IMR-90 (cell line): ENCODE results near the gene FASLG. TPM values are rescaled to one million over a fixed set of nuclear protein-coding genes. Genes with fewer than 3 reads are reported as not detected.

Experiments
- ATAC-seq: fragments of 200-7000 bp; cut with Tn5 transposase; 2 replicates; pipeline ENCODE4 v1.9.1; 2020; ENCODE audit warnings: low read depth, mild to moderate bottlenecking, moderate library complexity
- BruUV-seq: library from RNA; stranded (reverse); fragments of 400-500 nt; replicated peaks from 2 replicates; lab custom pipeline; 2021; lab: Mats Ljungman, UMichigan
- CTCF ChIA-PET: fragments of 300-600 bp; formaldehyde crosslinking; extraction: SDS; loops from one replicate; lab custom pipeline; 2021; ENCODE audit warnings: antibody characterized with exemption; lab: Yijun Ruan, JAX
- POLR2A ChIA-PET: fragments of 300-600 bp; sonication (Branson Sonifier 250); formaldehyde crosslinking; loops from one replicate; lab custom pipeline; 2022; ENCODE audit warnings: antibody characterized with exemption; ENCODE audit not compliant: unreplicated experiment; lab: Charles Lee
- DNase-seq: peaks from one replicate; pipeline ENCODE4 v3.0.0; 2013
- H2AFZ ChIP-seq: replicated peaks from 2 replicates; pipeline ENCODE3; 2013; ENCODE audit warnings: low read length, mild to moderate bottlenecking; ENCODE audit not compliant: poor library complexity
- H2AK5ac ChIP-seq: 2 replicates; pipeline ENCODE4 v1.6.1; 2013; ENCODE audit warnings: low read depth, low read length, inconsistent platforms
- H2AK9ac ChIP-seq: replicated peaks from 2 replicates; pipeline ENCODE3; 2013; ENCODE audit warnings: mild to moderate bottlenecking, low read depth, low read length, moderate library complexity; ENCODE audit not compliant: poor library complexity
- H2BK120ac ChIP-seq: 2 replicates; pipeline ENCODE4 v1.6.1; 2013; ENCODE audit warnings: low read depth, low read length, inconsistent platforms
- H2BK15ac ChIP-seq: 3 replicates; pipeline ENCODE4 v1.6.1; 2013; ENCODE audit warnings: low read depth, low read length, inconsistent platforms
- H2BK20ac ChIP-seq: 2 replicates; pipeline ENCODE4 v1.6.1; 2013; ENCODE audit warnings: low read depth, mild to moderate bottlenecking, inconsistent platforms, low read length, moderate library complexity
- H2BK5ac ChIP-seq: 2 replicates; pipeline ENCODE4 v1.6.1; 2013; ENCODE audit warnings: mild to moderate bottlenecking, low read depth, low read length, inconsistent platforms; ENCODE audit not compliant: poor library complexity, severe bottlenecking
- H3K14ac ChIP-seq: replicated peaks from 2 replicates; pipeline ENCODE4 v1.6.1; 2013; ENCODE audit warnings: low read depth, low read length, inconsistent platforms
- H3K18ac ChIP-seq: 2 replicates; pipeline ENCODE4 v1.6.1; 2013; ENCODE audit warnings: low read depth, low read length, control low read depth
- H3K23ac ChIP-seq: 2 replicates; pipeline ENCODE4 v1.6.1; 2013; ENCODE audit warnings: low read depth, low read length, inconsistent platforms
- H3K27ac ChIP-seq: 2 replicates; pipeline ENCODE4 v1.5.1; 2013; ENCODE audit warnings: mild to moderate bottlenecking, control low read depth, low read length; ENCODE audit not compliant: insufficient read depth
- H3K27me3 ChIP-seq: 2 replicates; pipeline ENCODE4 v1.6.1; 2013; ENCODE audit warnings: low read length; ENCODE audit not compliant: control insufficient read depth, insufficient read depth
- H3K36me3 ChIP-seq: 2 replicates; pipeline ENCODE4 v1.6.1; 2013; ENCODE audit warnings: low read length, mixed read lengths; ENCODE audit not compliant: control insufficient read depth, insufficient read depth
- H3K4ac ChIP-seq: 2 replicates; pipeline ENCODE4 v1.6.1; 2013; ENCODE audit warnings: low read depth, low read length, inconsistent platforms
- H3K4me1 ChIP-seq: 2 replicates; pipeline ENCODE4 v1.6.1; 2013; ENCODE audit warnings: low read length, mixed read lengths; ENCODE audit not compliant: control insufficient read depth, insufficient read depth
- H3K4me2 ChIP-seq: 2 replicates; pipeline ENCODE4 v1.6.1; 2013; ENCODE audit warnings: low read depth, mild to moderate bottlenecking, control low read depth, low read length, moderate library complexity
- H3K4me3 ChIP-seq: 2 replicates; pipeline ENCODE4 v1.5.1; 2013; ENCODE audit warnings: low read depth, mild to moderate bottlenecking, control low read depth, low read length, moderate library complexity; ENCODE audit not compliant: insufficient read depth
- H3K56ac ChIP-seq: 2 replicates; pipeline ENCODE4 v1.6.1; 2013; ENCODE audit warnings: low read length, inconsistent platforms; ENCODE audit not compliant: insufficient read depth; ENCODE audit errors: extremely low read depth
- H3K79me1 ChIP-seq, 2 experiments: 2 replicates each; pipeline ENCODE4 v1.6.1; 2013; ENCODE audit warnings: low read length in 2 of 2, inconsistent platforms in 1 of 2, low read depth in 1 of 2
- H3K9ac ChIP-seq: 2 replicates; pipeline ENCODE4 v1.6.1; 2013; ENCODE audit warnings: low read depth, low read length, control low read depth
- H3K9me1 ChIP-seq: 2 replicates; pipeline ENCODE4 v1.6.1; 2013; ENCODE audit warnings: low read length, inconsistent platforms; ENCODE audit not compliant: insufficient read depth
- H3K9me3 ChIP-seq: 2 replicates; pipeline ENCODE4 v1.6.1; 2013; ENCODE audit warnings: low read length; ENCODE audit not compliant: control insufficient read depth, insufficient read depth
- H4K20me1 ChIP-seq: 2 replicates; pipeline ENCODE4 v1.6.1; 2013; ENCODE audit warnings: low read length, inconsistent platforms; ENCODE audit not compliant: insufficient read depth
- H4K5ac ChIP-seq: 2 replicates; pipeline ENCODE4 v1.6.1; 2013; ENCODE audit warnings: mild to moderate bottlenecking, low read depth, low read length, control low read depth
- H4K8ac ChIP-seq, 2 experiments: 2 replicates each; pipeline ENCODE4 v1.6.1; 2013; ENCODE audit warnings: low read depth in 2 of 2, low read length in 2 of 2, control low read depth in 1 of 2, inconsistent platforms in 1 of 2
- H4K91ac ChIP-seq: 2 replicates; pipeline ENCODE4 v1.6.1; 2013; ENCODE audit warnings: low read depth, low read length, inconsistent platforms; ENCODE audit not compliant: insufficient read depth
- CEBPB ChIP-seq: IDR thresholded peaks from 2 replicates; pipeline ENCODE4 v1.6.1; 2012; ENCODE audit warnings: low read depth, low read length, improper control_type of control experiment
- RAD21 ChIP-seq: IDR thresholded peaks from 2 replicates; pipeline ENCODE4 v1.6.1; 2012; ENCODE audit warnings: low read length, improper control_type of control experiment
- WGBS, 2 experiments: methylation state at CpG; one replicate each; pipeline versions ENCODE4 v1.1.5 to v1.1.7; 2013; ENCODE audit warnings: missing lambda C conversion rate in 2 of 2; ENCODE audit not compliant: insufficient read length in 1 of 2; ENCODE audit errors: extremely low coverage in 2 of 2; 5-methylcytosine and 5-hydroxymethylcytosine counted together
- dilution Hi-C: fragments of 300-500 bp; cut with HindIII; formaldehyde crosslinking; loops from one replicate; pipeline ENCODE4 v1.14.3; 2018; ENCODE audit warnings: low sequenced_read_pairs; ENCODE audit not compliant: unreplicated experiment
- in situ Hi-C: fragments of 300-500 bp; cut with MboI; formaldehyde crosslinking; loops from 3 replicates; pipeline ENCODE4 v1.14.3; 2019; ENCODE audit warnings: low sequenced_read_pairs, inconsistent platforms, mixed read lengths
- intact Hi-C: fragments of 100-400 bp; cut with micrococcal nuclease; formaldehyde crosslinking; loops from 2 replicates; pipeline ENCODE4 v1.10.0; 2022
- polyA plus RNA-seq, 3 experiments: library from polyadenylated mRNA; depleted of rRNA; stranded (reverse); fragments of >200 nt; gene quantifications; 2 replicates each; pipeline ENCODE4 v1.2.3, GENCODE V29; 2012; ENCODE audit warnings: low replicate concordance in 1 of 3
- total RNA-seq: library from RNA; depleted of rRNA; stranded (reverse); fragments of >200 nt; gene quantifications from 2 replicates; pipeline ENCODE4 v1.2.3, GENCODE V29; 2012

FASLG gene
- total and polyA plus RNA-seq, 2 of the 4 experiments (the other 2 are of a cell fraction) = 0.14 to 0.18 TPM

GRCh38 chr1:172630056-172630818 lies 28.7 kb upstream of the FASLG start:
- Histone ChIP-seq H3K9me3 (peaks cover 6% of the 10 kb centered on the region), H3K9me1 (no peaks in the 10 kb centered on the region), H3K56ac (peak overlapping the region; percentile 26; the same call in 1 of the 2 replicates), H2AK9ac (no peak overlapping the region), H4K20me1 (no peaks in the 10 kb centered on the region), H4K5ac (peak overlapping the region; percentile 94; the same call in 1 of the 2 replicates), H3K23ac (peak overlapping the region; percentile 41; the same call in 1 of the 2 replicates), H3K4ac (peak overlapping the region; percentile 76), H2BK5ac (peak overlapping the region; percentile 81), H2BK15ac (peak overlapping the region; percentile 99), H4K91ac (peak overlapping the region; percentile 91), H3K27me3 (no peaks in the 10 kb centered on the region), H3K27ac (peak overlapping the region; percentile 32), H3K14ac (peak overlapping the region; percentile 71), H2AFZ (peak overlapping the region; percentile 80), H2BK120ac (peak overlapping the region; percentile 87), H4K8ac (peak overlapping the region; percentile 88 to 99), H3K4me3 (no peak overlapping the region), H3K79me1 (no peaks in the 10 kb centered on the region), H3K36me3 (no peaks in the 10 kb centered on the region), H3K18ac (peak overlapping the region; percentile 91; the same call in 1 of the 2 replicates), H3K9ac (no peak overlapping the region), H2BK20ac (peak overlapping the region; percentile 90), H3K4me2 (no peak overlapping the region), H2AK5ac (peak overlapping the region; percentile 89), H3K4me1 (peaks cover 13% of the 10 kb centered on the region)
- TF ChIP-seq RAD21 = no peak
- peak; percentile 90 for TF ChIP-seq CEBPB
- no CpG with 5 or more reads among the region's 11 CpGs for WGBS, 2 experiments
- POLR2A ChIA-PET = interaction anchor here (0.6 kb wide), 1 partner anchor 12 kb away, joined by 4 read pairs; no protein-coding TSS in a partner anchor
- dilution Hi-C loops = no loop called here
- peak; percentile 61 for DNase-seq
- BruUV-seq = no TSS peak
- intact Hi-C loops = no loop called here
- in situ Hi-C loops = no loop called here
- CTCF ChIA-PET = interaction anchor here (1.0 kb wide), 1 partner anchor 20 kb away, joined by 3 read pairs; no protein-coding TSS in a partner anchor
- peak; percentile 51 for ATAC-seq
